Lower leg skin (tissue), 3 donors: ENCODE data around the gene GTSE1.

Experiments
- POLR2A ChIP-seq, 2 donors: fragments of 450-650 bp; IDR thresholded peaks; one replicate each; pipeline ENCODE4 v1.6.1; 2016 to 2017; ENCODE audit warnings: antibody characterized with exemption in 2 of 2, mild to moderate bottlenecking in 1 of 2, moderate library complexity in 1 of 2
- TF ChIP-seq, protein P1 (sequence below), 3 donors: fragments of 450-650 bp; IDR thresholded peaks; one replicate each; pipeline ENCODE4 v1.5.1; 2016; ENCODE audit warnings: antibody characterized with exemption in 3 of 3, mild to moderate bottlenecking in 3 of 3, moderate library complexity in 2 of 3

DNA sequence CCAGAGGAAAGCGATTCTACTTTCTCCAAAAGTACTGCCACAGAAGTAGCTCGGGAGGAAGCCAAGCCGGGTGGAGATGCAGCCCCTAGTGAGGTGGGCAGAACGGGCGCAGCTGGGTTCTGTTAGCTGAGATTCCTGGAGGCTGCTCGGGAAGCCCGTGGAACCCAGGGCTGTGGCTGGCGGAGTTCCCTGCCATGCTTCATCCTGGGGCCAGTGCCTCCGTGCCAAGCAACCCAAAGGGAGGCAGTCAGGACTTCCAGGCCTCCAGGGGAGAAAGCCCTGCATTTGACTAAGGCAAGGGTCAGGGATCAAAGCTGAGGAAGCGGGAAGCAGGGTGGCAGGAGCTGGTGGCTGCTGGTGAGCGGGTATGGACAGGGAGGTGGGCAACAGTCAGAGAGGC lies 32.1 kb downstream of the GTSE1 start:
- TF ChIP-seq, protein P1, sequence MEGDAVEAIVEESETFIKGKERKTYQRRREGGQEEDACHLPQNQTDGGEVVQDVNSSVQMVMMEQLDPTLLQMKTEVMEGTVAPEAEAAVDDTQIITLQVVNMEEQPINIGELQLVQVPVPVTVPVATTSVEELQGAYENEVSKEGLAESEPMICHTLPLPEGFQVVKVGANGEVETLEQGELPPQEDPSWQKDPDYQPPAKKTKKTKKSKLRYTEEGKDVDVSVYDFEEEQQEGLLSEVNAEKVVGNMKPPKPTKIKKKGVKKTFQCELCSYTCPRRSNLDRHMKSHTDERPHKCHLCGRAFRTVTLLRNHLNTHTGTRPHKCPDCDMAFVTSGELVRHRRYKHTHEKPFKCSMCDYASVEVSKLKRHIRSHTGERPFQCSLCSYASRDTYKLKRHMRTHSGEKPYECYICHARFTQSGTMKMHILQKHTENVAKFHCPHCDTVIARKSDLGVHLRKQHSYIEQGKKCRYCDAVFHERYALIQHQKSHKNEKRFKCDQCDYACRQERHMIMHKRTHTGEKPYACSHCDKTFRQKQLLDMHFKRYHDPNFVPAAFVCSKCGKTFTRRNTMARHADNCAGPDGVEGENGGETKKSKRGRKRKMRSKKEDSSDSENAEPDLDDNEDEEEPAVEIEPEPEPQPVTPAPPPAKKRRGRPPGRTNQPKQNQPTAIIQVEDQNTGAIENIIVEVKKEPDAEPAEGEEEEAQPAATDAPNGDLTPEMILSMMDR (IDR thresholded peaks at IDR 0.05), result no peak
- no peak for TF ChIP-seq POLR2A (IDR thresholded peaks at IDR 0.05)
